HL-60 (cell line): ENCODE results near the gene UFC1.

Experiments used
- GABPA ChIP-seq: IDR thresholded peaks from 2 replicates; pipeline ENCODE4 v1.6.1; 2012; ENCODE audit warnings: low read depth
- POLR2AphosphoS5 ChIP-seq: IDR thresholded peaks from 2 replicates; pipeline ENCODE4 v1.6.1; 2012; ENCODE audit warnings: low read depth
- SPI1 ChIP-seq: IDR thresholded peaks from 2 replicates; pipeline ENCODE4 v1.6.1; 2012; ENCODE audit warnings: low read depth, mild to moderate bottlenecking, borderline replicate concordance
- TF ChIP-seq, protein P1 (sequence below): IDR thresholded peaks from one replicate; pipeline ENCODE4 v1.5.1; 2011; ENCODE audit warnings: low read length, control low read depth, inconsistent platforms; ENCODE audit not compliant: insufficient read depth
- TF ChIP-seq, protein P2 (sequence below): IDR thresholded peaks from 2 replicates; pipeline ENCODE4 v1.6.1; 2012; ENCODE audit warnings: low read depth; ENCODE audit not compliant: insufficient replicate concordance

DNA sequence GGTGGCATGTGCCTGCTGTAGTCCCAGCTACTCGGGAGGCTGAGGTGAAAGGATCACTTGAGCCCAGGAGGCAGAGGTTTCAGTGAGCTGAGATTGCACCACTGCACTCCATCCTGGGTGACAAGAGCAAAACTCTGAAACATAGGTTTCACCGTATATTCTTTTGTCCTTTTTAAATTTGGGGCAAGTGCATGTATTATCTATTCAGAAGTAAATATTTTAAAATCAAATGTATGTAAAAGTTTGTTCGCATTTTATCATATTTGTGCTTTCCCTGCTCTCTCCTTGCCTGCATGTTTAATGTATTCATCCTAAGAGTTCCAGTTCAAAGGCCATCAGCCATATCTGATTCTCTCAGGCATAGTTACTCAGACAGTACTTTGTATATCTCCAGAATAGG, 7.9 kb upstream of the UFC1 start:
- TF ChIP-seq, protein P1, sequence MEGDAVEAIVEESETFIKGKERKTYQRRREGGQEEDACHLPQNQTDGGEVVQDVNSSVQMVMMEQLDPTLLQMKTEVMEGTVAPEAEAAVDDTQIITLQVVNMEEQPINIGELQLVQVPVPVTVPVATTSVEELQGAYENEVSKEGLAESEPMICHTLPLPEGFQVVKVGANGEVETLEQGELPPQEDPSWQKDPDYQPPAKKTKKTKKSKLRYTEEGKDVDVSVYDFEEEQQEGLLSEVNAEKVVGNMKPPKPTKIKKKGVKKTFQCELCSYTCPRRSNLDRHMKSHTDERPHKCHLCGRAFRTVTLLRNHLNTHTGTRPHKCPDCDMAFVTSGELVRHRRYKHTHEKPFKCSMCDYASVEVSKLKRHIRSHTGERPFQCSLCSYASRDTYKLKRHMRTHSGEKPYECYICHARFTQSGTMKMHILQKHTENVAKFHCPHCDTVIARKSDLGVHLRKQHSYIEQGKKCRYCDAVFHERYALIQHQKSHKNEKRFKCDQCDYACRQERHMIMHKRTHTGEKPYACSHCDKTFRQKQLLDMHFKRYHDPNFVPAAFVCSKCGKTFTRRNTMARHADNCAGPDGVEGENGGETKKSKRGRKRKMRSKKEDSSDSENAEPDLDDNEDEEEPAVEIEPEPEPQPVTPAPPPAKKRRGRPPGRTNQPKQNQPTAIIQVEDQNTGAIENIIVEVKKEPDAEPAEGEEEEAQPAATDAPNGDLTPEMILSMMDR, result no peak
- TF ChIP-seq POLR2AphosphoS5 (no peak), GABPA (no peak), SPI1 (no peak)
- TF ChIP-seq, protein P2, sequence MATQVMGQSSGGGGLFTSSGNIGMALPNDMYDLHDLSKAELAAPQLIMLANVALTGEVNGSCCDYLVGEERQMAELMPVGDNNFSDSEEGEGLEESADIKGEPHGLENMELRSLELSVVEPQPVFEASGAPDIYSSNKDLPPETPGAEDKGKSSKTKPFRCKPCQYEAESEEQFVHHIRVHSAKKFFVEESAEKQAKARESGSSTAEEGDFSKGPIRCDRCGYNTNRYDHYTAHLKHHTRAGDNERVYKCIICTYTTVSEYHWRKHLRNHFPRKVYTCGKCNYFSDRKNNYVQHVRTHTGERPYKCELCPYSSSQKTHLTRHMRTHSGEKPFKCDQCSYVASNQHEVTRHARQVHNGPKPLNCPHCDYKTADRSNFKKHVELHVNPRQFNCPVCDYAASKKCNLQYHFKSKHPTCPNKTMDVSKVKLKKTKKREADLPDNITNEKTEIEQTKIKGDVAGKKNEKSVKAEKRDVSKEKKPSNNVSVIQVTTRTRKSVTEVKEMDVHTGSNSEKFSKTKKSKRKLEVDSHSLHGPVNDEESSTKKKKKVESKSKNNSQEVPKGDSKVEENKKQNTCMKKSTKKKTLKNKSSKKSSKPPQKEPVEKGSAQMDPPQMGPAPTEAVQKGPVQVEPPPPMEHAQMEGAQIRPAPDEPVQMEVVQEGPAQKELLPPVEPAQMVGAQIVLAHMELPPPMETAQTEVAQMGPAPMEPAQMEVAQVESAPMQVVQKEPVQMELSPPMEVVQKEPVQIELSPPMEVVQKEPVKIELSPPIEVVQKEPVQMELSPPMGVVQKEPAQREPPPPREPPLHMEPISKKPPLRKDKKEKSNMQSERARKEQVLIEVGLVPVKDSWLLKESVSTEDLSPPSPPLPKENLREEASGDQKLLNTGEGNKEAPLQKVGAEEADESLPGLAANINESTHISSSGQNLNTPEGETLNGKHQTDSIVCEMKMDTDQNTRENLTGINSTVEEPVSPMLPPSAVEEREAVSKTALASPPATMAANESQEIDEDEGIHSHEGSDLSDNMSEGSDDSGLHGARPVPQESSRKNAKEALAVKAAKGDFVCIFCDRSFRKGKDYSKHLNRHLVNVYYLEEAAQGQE, result no peak
